ENCODE data around the gene SEC16B.

SEC16B gene

DNA sequence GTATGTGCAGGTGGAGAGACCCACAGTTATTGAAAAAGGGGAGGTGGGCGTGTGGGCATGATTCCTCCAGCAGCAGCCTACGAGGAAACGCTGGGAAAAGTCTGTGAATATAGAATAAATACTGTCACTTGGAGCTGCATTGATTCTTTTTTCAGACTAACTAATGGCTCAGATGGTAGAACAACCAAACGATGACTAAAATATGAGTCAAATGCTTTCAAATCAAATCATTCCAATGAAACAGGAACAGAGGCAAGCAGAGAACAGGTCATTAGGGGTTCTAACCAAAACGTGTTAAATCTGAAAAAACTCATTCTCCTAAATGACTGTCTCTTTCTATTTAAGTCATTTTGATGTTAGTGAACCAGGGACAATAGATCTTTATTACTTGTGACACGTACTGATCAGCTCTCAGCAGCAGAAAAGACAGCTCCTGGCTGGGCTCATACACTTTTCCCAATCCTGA is 35.1 kb upstream of the SEC16B start:
- no peaks in the 10 kb centered on the region for H3F3A ChIP-seq (ENCODE audit: insufficient read depth, low read length)
- H4K20me1 ChIP-seq (ENCODE audit: insufficient read depth, low read length), result no peaks in the 10 kb centered on the region
- no peak overlapping the region for H3K4me3 ChIP-seq (ENCODE audit: low read depth, low read length, poor library complexity, severe bottlenecking)
- H3K9me2 ChIP-seq (ENCODE audit: low read depth, low read length), result no peaks in the 10 kb centered on the region
- no peak overlapping the region for H3K9ac ChIP-seq (ENCODE audit: low read length)
- H2AFZ ChIP-seq (ENCODE audit: low read length), result no peak overlapping the region
- no peak overlapping the region for H3K4me2 ChIP-seq (ENCODE audit: low read length)
- no peaks in the 10 kb centered on the region for H3K4me1 ChIP-seq (ENCODE audit: insufficient read depth, low read length, severe bottlenecking)
- no peaks in the 10 kb centered on the region for H3K36me3 ChIP-seq (ENCODE audit: insufficient read depth, low read length)
- H3K79me2 ChIP-seq (ENCODE audit: insufficient read depth, low read length), result no peaks in the 10 kb centered on the region
- no peaks in the 10 kb centered on the region for H3K27me3 ChIP-seq (ENCODE audit: insufficient read depth, low read length)
- TF ChIP-seq EZH2 (IDR thresholded peaks at IDR 0.05; ENCODE audit: borderline replicate concordance, low read length), result no peak
- no peak for TF ChIP-seq CTCF (IDR thresholded peaks at IDR 0.05; ENCODE audit: low read length)
- no peaks in the 10 kb centered on the region for H3K9me3 ChIP-seq (ENCODE audit: low read length)
- H3K27ac ChIP-seq (ENCODE audit: low read depth, low read length, poor library complexity, severe bottlenecking), result no peak overlapping the region

DNA sequence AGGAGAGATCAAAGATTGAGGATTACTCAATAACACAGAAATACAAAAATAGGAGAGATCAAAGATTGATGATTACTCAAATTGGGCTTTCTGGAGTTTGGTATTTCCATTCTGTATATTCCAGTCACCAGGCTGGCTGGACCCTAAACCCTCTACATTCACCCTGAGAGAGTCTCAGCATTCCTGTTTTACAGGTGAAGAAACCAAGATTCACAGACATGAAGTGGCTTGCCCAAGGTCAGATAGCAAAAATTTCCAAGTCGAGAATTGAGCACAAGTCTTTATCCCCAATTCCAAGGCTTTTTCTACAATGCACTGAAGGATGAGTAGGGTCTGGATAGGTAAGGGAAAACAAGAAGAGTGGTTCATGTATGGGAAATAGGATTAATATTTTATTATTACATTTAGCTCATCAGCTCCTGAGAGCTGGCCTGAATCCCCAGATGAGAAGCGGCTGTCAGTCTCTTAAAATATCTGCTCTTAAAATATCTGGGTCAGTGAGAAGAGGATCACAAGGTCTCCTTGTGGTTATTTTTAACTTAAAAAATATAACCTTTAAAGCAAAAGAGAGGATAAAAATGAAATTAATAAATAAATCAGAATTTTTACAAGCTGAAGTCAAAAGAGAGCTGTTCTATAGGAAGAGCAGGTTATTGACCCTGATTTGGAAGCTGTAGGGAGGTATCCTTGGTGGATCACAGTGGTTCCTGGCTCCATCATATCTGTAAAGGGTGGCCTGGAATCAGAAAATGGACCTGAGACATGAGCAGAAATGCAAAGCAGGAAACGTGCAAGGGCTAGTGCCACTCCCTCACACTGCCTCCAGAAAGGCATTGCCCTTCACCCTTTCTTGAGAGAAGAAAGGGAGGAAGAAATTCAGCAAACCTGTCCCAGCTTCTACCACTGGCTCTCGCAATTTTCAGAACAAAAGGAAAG is 29.1 kb upstream of the SEC16B start:
- no peak overlapping the region for H3K27ac ChIP-seq (ENCODE audit: low read depth, low read length, poor library complexity, severe bottlenecking)
- no peak overlapping the region for H2AFZ ChIP-seq (ENCODE audit: low read length)
- no peak overlapping the region for H3K9ac ChIP-seq (ENCODE audit: low read length)
- no peaks in the 10 kb centered on the region for H4K20me1 ChIP-seq (ENCODE audit: insufficient read depth, low read length)
- H3F3A ChIP-seq (ENCODE audit: insufficient read depth, low read length), result no peaks in the 10 kb centered on the region
- no peaks in the 10 kb centered on the region for H3K79me2 ChIP-seq (ENCODE audit: insufficient read depth, low read length)
- no peak overlapping the region for H3K4me3 ChIP-seq (ENCODE audit: low read depth, low read length, poor library complexity, severe bottlenecking)
- H3K4me1 ChIP-seq (ENCODE audit: insufficient read depth, low read length, severe bottlenecking), result no peaks in the 10 kb centered on the region
- H3K9me3 ChIP-seq (ENCODE audit: low read length), result no peaks in the 10 kb centered on the region
- no peak for TF ChIP-seq EZH2 (IDR thresholded peaks at IDR 0.05; ENCODE audit: borderline replicate concordance, low read length)
- no peak for TF ChIP-seq CTCF (IDR thresholded peaks at IDR 0.05; ENCODE audit: low read length)
- H3K36me3 ChIP-seq (ENCODE audit: insufficient read depth, low read length), result no peaks in the 10 kb centered on the region
- no peaks in the 10 kb centered on the region for H3K27me3 ChIP-seq (ENCODE audit: insufficient read depth, low read length)
- H3K9me2 ChIP-seq (ENCODE audit: low read depth, low read length), result no peaks in the 10 kb centered on the region
- H3K4me2 ChIP-seq (ENCODE audit: low read length), result no peak overlapping the region

GRCh38 chr1:177996957-177997356 is 27.1 kb upstream of the SEC16B start:
- no peaks in the 10 kb centered on the region for H4K20me1 ChIP-seq (ENCODE audit: insufficient read depth, low read length)
- H2AFZ ChIP-seq (ENCODE audit: low read length), result no peak overlapping the region
- no peaks in the 10 kb centered on the region for H3K79me2 ChIP-seq (ENCODE audit: insufficient read depth, low read length)
- H3K4me1 ChIP-seq (ENCODE audit: insufficient read depth, low read length, severe bottlenecking), result no peaks in the 10 kb centered on the region
- H3K27me3 ChIP-seq (ENCODE audit: insufficient read depth, low read length), result no peaks in the 10 kb centered on the region
- H3K4me3 ChIP-seq (ENCODE audit: low read depth, low read length, poor library complexity, severe bottlenecking), result no peak overlapping the region
- no peaks in the 10 kb centered on the region for H3K9me3 ChIP-seq (ENCODE audit: low read length)
- H3K27ac ChIP-seq (ENCODE audit: low read depth, low read length, poor library complexity, severe bottlenecking), result no peak overlapping the region
- no peaks in the 10 kb centered on the region for H3K36me3 ChIP-seq (ENCODE audit: insufficient read depth, low read length)
- no peak for TF ChIP-seq EZH2 (IDR thresholded peaks at IDR 0.05; ENCODE audit: borderline replicate concordance, low read length)
- TF ChIP-seq CTCF (IDR thresholded peaks at IDR 0.05; ENCODE audit: low read length), result no peak
- no peak overlapping the region for H3K4me2 ChIP-seq (ENCODE audit: low read length)
- H3F3A ChIP-seq (ENCODE audit: insufficient read depth, low read length), result no peaks in the 10 kb centered on the region
- H3K9me2 ChIP-seq (ENCODE audit: low read depth, low read length), result no peaks in the 10 kb centered on the region; the same call in 1 of the 2 replicates
- H3K9ac ChIP-seq (ENCODE audit: low read length), result no peak overlapping the region

Data from OCI-LY1 (cell line).